SJSA1 (cell line): Measurements from ENCODE around the gene STAT3. TPM values are rescaled to one million over a fixed set of nuclear protein-coding genes. Genes with fewer than 3 reads are reported as not detected.

ENCODE experiments used
- DNase-seq, 2 experiments: peaks; one replicate each; pipeline ENCODE4 v3.0.0-alpha.2; 2015 to 2020; ENCODE audit warnings: low spot score in 2 of 2, low read depth in 1 of 2
- H3K27ac ChIP-seq: fragments of 250-450 bp; sonication (Bioruptor Pico); 2 replicates; pipeline ENCODE4 v1.5.1; 2020; ENCODE audit warnings: mild to moderate bottlenecking, moderate library complexity
- H3K27me3 ChIP-seq: fragments of 250-450 bp; sonication (Bioruptor Pico); replicated peaks from 2 replicates; pipeline ENCODE4 v1.5.1; 2020; ENCODE audit warnings: mild to moderate bottlenecking, moderate library complexity
- H3K36me3 ChIP-seq: fragments of 250-450 bp; sonication (Bioruptor Pico); 2 replicates; pipeline ENCODE4 v1.5.1; 2020; ENCODE audit warnings: mild to moderate bottlenecking
- H3K4me1 ChIP-seq: fragments of 250-450 bp; sonication (Bioruptor Pico); replicated peaks from 2 replicates; pipeline ENCODE4 v1.6.1; 2021; ENCODE audit warnings: mild to moderate bottlenecking
- H3K4me3 ChIP-seq: fragments of 250-450 bp; sonication (Bioruptor Pico); 2 replicates; pipeline ENCODE4 v1.5.1; 2020; ENCODE audit warnings: mild to moderate bottlenecking
- H3K9me3 ChIP-seq: fragments of 250-450 bp; sonication (Bioruptor Pico); replicated peaks from 2 replicates; pipeline ENCODE4 v1.5.1; 2020; ENCODE audit warnings: mild to moderate bottlenecking
- total RNA-seq: library from RNA; depleted of rRNA; stranded (reverse); fragments of >200 nt; shearing (Covaris generic); gene quantifications from 2 replicates; pipeline ENCODE4 v1.2.3, GENCODE V29; 2014

Gene STAT3
- total RNA-seq, 1 experiment from 2014 or later = 65.8 TPM

- Histone ChIP-seq H3K4me3 (no peak overlapping the region), H3K27ac (no peak overlapping the region)
These were observed 110.9 kb downstream of the STAT3 start for GRCh38 chr17:42277342-42277712.

DNA sequence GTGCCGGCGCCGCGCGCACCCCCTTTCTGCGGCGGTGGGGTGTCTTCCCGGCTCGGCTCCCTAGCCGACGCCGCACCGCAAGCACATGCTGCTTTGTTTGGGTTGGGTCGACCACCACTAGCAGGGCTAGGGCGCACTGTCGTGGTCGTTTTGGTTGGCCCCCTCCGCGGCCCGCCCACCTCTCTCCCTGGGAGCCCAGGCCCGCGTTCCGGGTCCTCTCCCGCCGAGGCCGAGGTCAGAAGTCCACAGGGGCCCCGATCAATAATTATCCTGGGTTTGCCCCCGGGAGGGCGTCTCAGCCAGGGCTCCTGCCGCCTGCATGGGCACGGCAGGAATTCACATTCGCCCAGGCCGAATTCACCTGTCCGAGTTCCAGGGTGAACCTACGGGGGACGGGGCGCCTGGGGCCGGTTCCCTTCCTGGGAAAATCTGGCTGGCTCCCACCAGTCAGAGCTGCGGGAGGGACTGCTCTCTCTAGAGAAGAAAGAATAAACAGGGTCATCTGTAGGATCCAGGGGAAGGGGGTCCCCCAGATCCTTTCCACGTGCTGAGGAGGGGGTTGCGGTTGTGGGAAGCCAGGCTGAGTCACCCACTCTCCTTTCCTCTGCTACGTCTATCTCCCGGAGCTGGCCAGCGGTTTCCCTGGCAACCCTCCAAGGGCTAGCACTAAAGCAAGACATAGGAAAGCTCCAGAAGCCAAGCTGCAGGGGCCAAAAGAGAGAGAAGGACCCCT, 111.5 kb downstream of the STAT3 start:
- peaks cover 3% of the 10 kb centered on the region; the same call in 1 of the 2 replicates for H3K36me3 ChIP-seq
- peak overlapping the region; percentile 67 for H3K27ac ChIP-seq
- no peaks in the 10 kb centered on the region for H3K27me3 ChIP-seq
- peaks cover 20% of the 10 kb centered on the region for H3K4me1 ChIP-seq
- peak overlapping the region; percentile 93 for H3K4me3 ChIP-seq
- DNase-seq = peak; percentile 74 to 82
- H3K9me3 ChIP-seq = peaks cover 2% of the 10 kb centered on the region; the same call in 1 of the 2 replicates

More at GRCh38 chr17:42277342-42277712, 110.9 kb downstream of the STAT3 start:
- Histone ChIP-seq H3K36me3 (peaks cover 3% of the 10 kb centered on the region; the same call in 1 of the 2 replicates), H3K27me3 (no peaks in the 10 kb centered on the region), H3K4me1 (peaks cover 20% of the 10 kb centered on the region), H3K9me3 (peaks cover 2% of the 10 kb centered on the region; the same call in 1 of the 2 replicates)
- no peak for DNase-seq

DNA sequence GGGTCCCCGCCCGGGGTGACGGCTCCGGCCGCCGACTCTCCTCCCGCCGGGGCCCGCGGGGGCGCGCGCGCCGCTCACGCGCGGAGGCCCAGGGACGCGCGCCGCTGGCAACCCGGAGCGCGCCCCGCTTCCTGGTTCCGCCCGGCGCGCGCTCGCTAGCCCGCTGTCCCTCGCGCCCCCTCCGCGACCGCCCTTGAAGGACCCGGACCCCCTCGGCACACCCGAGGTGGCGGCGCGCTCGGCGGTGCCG, 112.0 kb downstream of the STAT3 start, which contains the start of gene STAT5B:
Gene STAT5B (minus strand): TSS at position 33 of the 250 bp plus-strand sequence. CDS start 44,264 bp downstream, outside the sequence.
- peak in 1 of 2 experiments; percentile 56 for DNase-seq
- Histone ChIP-seq H3K27ac (peak within 1 kb of the TSS; percentile 67), H3K4me3 (peak within 1 kb of the TSS; percentile 93), H3K36me3 (peaks cover 3% of the 10 kb centered on the region; the same call in 1 of the 2 replicates), H3K4me1 (peaks cover 20% of the 10 kb centered on the region), H3K9me3 (peaks cover 2% of the 10 kb centered on the region; the same call in 1 of the 2 replicates), H3K27me3 (no peaks in the 10 kb centered on the region)

GRCh38 chr17:42275527-42276358, 112.5 kb downstream of the STAT3 start:
- Histone ChIP-seq H3K9me3 (peaks cover 2% of the 10 kb centered on the region; the same call in 1 of the 2 replicates), H3K36me3 (peaks cover 3% of the 10 kb centered on the region; the same call in 1 of the 2 replicates), H3K27me3 (no peaks in the 10 kb centered on the region), H3K27ac (0 out of 2 replicates have a peak overlapping the region, but pooled peaks have one; percentile 67), H3K4me3 (peak overlapping the region; percentile 93), H3K4me1 (peaks cover 24% of the 10 kb centered on the region)
- DNase-seq = peak; percentile 40 to 43

GRCh38 chr17:42274812-42275526, 113.3 kb downstream of the STAT3 start:
- no peak overlapping the region for H3K27ac ChIP-seq
- H3K9me3 ChIP-seq = peaks cover 2% of the 10 kb centered on the region; the same call in 1 of the 2 replicates
- no peak for DNase-seq
- peaks cover 3% of the 10 kb centered on the region; the same call in 1 of the 2 replicates for H3K36me3 ChIP-seq
- H3K27me3 ChIP-seq = no peaks in the 10 kb centered on the region
- peaks cover 32% of the 10 kb centered on the region for H3K4me1 ChIP-seq
- H3K4me3 ChIP-seq = peak overlapping the region; percentile 93

DNA sequence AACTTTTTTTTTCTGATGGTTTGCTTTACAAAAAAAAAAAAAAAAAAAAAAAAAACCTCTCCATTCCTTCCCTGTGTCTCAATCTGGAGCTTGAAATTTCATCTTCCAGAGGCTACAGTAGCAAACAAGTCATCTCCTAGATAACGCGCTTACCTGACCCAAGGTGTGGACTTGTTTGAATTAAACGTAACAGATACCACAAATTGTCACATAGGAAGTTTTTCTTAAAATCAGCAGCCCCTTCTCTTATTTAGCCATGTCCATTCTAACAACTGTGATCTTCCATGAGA, 114.0 kb downstream of the STAT3 start:
- H3K4me3 ChIP-seq = no peak overlapping the region
- peaks cover 2% of the 10 kb centered on the region; the same call in 1 of the 2 replicates for H3K9me3 ChIP-seq
- DNase-seq = no peak
- no peaks in the 10 kb centered on the region for H3K27me3 ChIP-seq
- H3K27ac ChIP-seq = no peak overlapping the region
- peaks cover 3% of the 10 kb centered on the region; the same call in 1 of the 2 replicates for H3K36me3 ChIP-seq
- H3K4me1 ChIP-seq = peaks cover 39% of the 10 kb centered on the region

DNA sequence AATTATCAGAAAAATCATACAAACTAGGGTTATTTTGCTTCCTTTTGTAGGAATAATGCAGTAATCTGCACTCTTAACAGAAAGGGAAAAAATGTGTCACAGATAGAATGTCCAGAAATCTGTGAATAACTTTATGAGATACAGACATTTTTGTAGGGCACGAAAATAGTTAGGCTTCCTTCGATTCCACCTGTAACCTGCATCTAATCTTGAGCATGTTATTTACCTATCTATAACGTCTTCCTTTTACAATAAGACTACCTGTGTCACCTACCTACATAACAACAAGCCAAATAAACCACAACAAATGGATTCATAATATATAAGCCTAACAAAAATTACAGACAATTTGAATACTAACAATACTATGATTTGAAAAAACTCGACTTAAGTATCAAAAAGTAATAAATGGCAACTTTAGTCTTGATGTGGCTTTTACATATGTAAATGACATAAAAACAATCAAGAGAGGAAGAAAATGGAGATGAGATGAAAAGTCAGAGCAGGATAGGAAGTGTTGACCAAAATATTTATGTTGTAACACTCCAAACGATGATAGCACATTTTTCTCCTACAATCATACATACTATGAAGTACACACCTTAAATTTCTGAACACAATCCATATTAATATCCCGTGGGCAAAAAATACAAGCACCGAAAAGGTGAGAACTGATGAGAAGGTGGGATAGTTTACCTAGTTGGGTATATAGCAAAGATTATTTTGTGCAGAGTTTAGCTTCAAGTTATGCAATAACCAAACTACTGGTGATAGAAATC, 114.6 kb downstream of the STAT3 start:
- no peaks in the 10 kb centered on the region for H3K27me3 ChIP-seq
- H3K36me3 ChIP-seq = peaks cover 3% of the 10 kb centered on the region; the same call in 1 of the 2 replicates
- no peak overlapping the region for H3K4me3 ChIP-seq
- H3K27ac ChIP-seq = no peak overlapping the region
- H3K9me3 ChIP-seq = peaks cover 2% of the 10 kb centered on the region; the same call in 1 of the 2 replicates
- H3K4me1 ChIP-seq = peaks cover 44% of the 10 kb centered on the region
- no peak for DNase-seq

GRCh38 chr17:42272162-42272907, 115.9 kb downstream of the STAT3 start:
- DNase-seq = no peak
- Histone ChIP-seq H3K9me3 (peaks cover 2% of the 10 kb centered on the region; the same call in 1 of the 2 replicates), H3K4me1 (peaks cover 55% of the 10 kb centered on the region), H3K27me3 (no peaks in the 10 kb centered on the region), H3K27ac (no peak overlapping the region), H3K4me3 (no peak overlapping the region), H3K36me3 (peaks cover 3% of the 10 kb centered on the region; the same call in 1 of the 2 replicates)

- Histone ChIP-seq H3K9me3 (peaks cover 2% of the 10 kb centered on the region; the same call in 1 of the 2 replicates), H3K36me3 (peaks cover 3% of the 10 kb centered on the region; the same call in 1 of the 2 replicates), H3K4me3 (no peak overlapping the region), H3K27ac (no peak overlapping the region), H3K27me3 (no peaks in the 10 kb centered on the region), H3K4me1 (peaks cover 55% of the 10 kb centered on the region)
- no peak for DNase-seq
These were observed 116.5 kb downstream of the STAT3 start for GRCh38 chr17:42271779-42272035.

- H3K27me3 ChIP-seq = no peaks in the 10 kb centered on the region
- peak overlapping the region; percentile 68; the same call in 1 of the 2 replicates for H3K27ac ChIP-seq
- peaks cover 54% of the 10 kb centered on the region for H3K4me1 ChIP-seq
- no peak overlapping the region for H3K4me3 ChIP-seq
- no peaks in the 10 kb centered on the region; the same call in 1 of the 2 replicates for H3K36me3 ChIP-seq
- DNase-seq = no peak
- no peaks in the 10 kb centered on the region for H3K9me3 ChIP-seq
These were observed 117.0 kb downstream of the STAT3 start for GRCh38 chr17:42271006-42271778.

DNA sequence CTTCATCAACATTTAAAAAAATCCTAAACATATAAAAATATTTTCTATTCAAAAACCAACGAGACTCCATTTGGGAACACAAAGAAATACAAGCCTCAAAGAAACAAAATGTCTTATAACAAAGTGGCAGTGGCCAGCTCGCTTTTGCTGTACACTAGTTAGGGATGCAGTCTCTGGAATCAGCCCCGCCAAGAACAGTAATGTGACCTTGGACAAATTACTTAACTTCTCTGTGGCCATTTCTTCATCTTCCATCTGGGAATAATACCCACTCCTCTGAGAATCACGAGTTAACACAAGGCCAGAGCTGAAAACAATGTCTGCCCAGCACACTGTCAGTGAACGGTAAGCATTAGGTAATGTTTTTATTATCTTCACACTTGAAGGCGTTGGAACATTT, 117.6 kb downstream of the STAT3 start:
- H3K27ac ChIP-seq = peak overlapping the region; percentile 68
- H3K4me3 ChIP-seq = no peak overlapping the region
- no peaks in the 10 kb centered on the region; the same call in 1 of the 2 replicates for H3K36me3 ChIP-seq
- no peaks in the 10 kb centered on the region for H3K27me3 ChIP-seq
- no peak for DNase-seq
- peaks cover 54% of the 10 kb centered on the region for H3K4me1 ChIP-seq
- H3K9me3 ChIP-seq = no peaks in the 10 kb centered on the region

- H3K27ac ChIP-seq = peak overlapping the region; percentile 68
These were observed 118.1 kb downstream of the STAT3 start for GRCh38 chr17:42270170-42270535.

More at GRCh38 chr17:42270170-42270535, 118.1 kb downstream of the STAT3 start:
- Histone ChIP-seq H3K4me3 (no peak overlapping the region), H3K27me3 (no peaks in the 10 kb centered on the region), H3K9me3 (no peaks in the 10 kb centered on the region), H3K36me3 (no peaks in the 10 kb centered on the region), H3K4me1 (peaks cover 54% of the 10 kb centered on the region)
- DNase-seq = peak in 1 of 2 experiments; percentile 59
